PC-9 (cell line): ENCODE results near the gene CROCC.

Source experiments
- EZH2 ChIP-seq: fragments of 200-600 bp; sonication (generic); IDR thresholded peaks from 2 replicates; pipeline ENCODE4 v1.8.0; 2017; ENCODE audit warnings: antibody characterized with exemption, low read depth
- TF ChIP-seq, protein P1 (sequence below): fragments of 200-600 bp; sonication (generic); conservative IDR thresholded peaks from 2 replicates; pipeline ENCODE4 v1.6.1; 2017; ENCODE audit warnings: mixed run types, antibody characterized with exemption, mild to moderate bottlenecking, moderate library complexity

DNA sequence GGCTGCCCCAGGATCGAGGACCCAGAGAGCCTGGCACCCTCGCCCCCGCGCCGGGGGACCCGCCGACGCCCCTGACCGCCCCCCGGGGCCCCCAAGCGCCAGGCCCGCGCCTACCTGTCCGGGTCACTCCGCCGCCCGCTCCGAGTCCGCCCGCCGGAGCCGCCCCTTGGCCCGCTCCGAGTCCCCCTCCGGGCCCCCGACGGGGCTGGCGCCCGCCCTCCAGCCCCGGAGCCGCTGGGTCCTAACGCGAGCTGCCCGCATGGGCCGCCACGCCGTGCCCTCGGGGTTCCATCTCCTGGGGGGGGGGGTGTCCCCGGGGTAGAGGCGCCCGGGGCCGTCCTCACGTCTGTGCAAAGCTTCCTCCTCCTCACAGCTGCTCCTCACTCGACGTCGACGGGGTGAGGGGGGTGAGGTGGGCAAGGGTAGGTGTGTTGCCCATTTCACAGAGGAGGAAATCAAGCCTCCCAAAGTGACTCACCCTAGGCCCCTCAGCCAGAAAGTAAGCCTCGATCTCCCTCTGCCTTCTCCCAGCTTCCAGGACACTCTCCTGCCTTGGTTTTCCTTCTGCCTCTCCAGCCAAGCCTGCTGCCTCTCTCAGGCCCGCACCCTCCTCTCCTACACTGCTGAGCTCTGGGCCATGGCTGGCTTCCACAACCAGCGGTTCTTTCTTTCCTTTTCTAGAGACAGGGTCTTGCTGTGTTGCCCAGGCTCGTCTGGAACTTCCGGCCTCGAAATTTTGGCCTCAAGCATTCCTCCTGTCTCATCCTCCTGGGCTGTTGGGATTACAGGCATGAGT is 58.9 kb downstream of the CROCC start, which contains the start of gene MFAP2:
- TF ChIP-seq, protein P1, sequence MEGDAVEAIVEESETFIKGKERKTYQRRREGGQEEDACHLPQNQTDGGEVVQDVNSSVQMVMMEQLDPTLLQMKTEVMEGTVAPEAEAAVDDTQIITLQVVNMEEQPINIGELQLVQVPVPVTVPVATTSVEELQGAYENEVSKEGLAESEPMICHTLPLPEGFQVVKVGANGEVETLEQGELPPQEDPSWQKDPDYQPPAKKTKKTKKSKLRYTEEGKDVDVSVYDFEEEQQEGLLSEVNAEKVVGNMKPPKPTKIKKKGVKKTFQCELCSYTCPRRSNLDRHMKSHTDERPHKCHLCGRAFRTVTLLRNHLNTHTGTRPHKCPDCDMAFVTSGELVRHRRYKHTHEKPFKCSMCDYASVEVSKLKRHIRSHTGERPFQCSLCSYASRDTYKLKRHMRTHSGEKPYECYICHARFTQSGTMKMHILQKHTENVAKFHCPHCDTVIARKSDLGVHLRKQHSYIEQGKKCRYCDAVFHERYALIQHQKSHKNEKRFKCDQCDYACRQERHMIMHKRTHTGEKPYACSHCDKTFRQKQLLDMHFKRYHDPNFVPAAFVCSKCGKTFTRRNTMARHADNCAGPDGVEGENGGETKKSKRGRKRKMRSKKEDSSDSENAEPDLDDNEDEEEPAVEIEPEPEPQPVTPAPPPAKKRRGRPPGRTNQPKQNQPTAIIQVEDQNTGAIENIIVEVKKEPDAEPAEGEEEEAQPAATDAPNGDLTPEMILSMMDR, result no peak
- TF ChIP-seq EZH2, result no peak
